GM12865 (cell line): ENCODE measurements around the gene GAB2.

Source experiments
- DNase-seq: peaks from one replicate; pipeline ENCODE4 v3.0.0; 2010; ENCODE audit warnings: low read depth
- H3K4me3 ChIP-seq: 2 replicates; pipeline ENCODE4 v1.5.1; 2011; ENCODE audit warnings: mild to moderate bottlenecking, low read depth, low read length, control low read depth
- CTCF ChIP-seq: IDR thresholded peaks from 2 replicates; pipeline ENCODE4 v1.5.1; 2011; ENCODE audit warnings: low read length, control low read depth, low read depth, inconsistent platforms; ENCODE audit not compliant: insufficient read depth; ENCODE audit errors: missing control alignments

Gene GAB2

GRCh38 chr11:78290293-78291176, 127.1 kb downstream of the GAB2 start:
- TF ChIP-seq CTCF: no peak
- DNase-seq: no peak
- no peak overlapping the region for H3K4me3 ChIP-seq

GRCh38 chr11:78289552-78290292, 127.9 kb downstream of the GAB2 start:
- no peak overlapping the region for H3K4me3 ChIP-seq
- no peak for DNase-seq
- no peak for TF ChIP-seq CTCF

- no peak overlapping the region for H3K4me3 ChIP-seq
- no peak for DNase-seq
- no peak for TF ChIP-seq CTCF
These were observed 133.4 kb downstream of the GAB2 start for GRCh38 chr11:78284260-78284659.

- TF ChIP-seq CTCF: no peak
- no peak overlapping the region for H3K4me3 ChIP-seq
- DNase-seq: no peak
These were observed 134.8 kb downstream of the GAB2 start for GRCh38 chr11:78282821-78283220.

- no peak for DNase-seq
- H3K4me3 ChIP-seq: no peak overlapping the region
- no peak for TF ChIP-seq CTCF
These were observed 136.1 kb downstream of the GAB2 start for GRCh38 chr11:78281511-78281910.

- H3K4me3 ChIP-seq: no peak overlapping the region
- DNase-seq: no peak
- no peak for TF ChIP-seq CTCF
These were observed 140.2 kb downstream of the GAB2 start for GRCh38 chr11:78277314-78277994.
